WTC11 (cell line): ENCODE measurements around the gene MED27. TPM values are rescaled to one million over a fixed set of nuclear protein-coding genes. Genes with fewer than 3 reads are reported as not detected.

Experiments
- ATAC-seq: fragments of 200-7000 bp; cut with Tn5 transposase; 2 replicates; pipeline ENCODE4 v1.10.0; 2021; ENCODE audit warnings: mild to moderate bottlenecking, moderate library complexity
- CTCF ChIA-PET: fragments of 300-600 bp; sonication (Branson Sonifier 250); formaldehyde crosslinking; loops from one replicate; lab custom pipeline; 2021; ENCODE audit warnings: antibody characterized with exemption; lab: Charles Lee
- POLR2A ChIA-PET: fragments of 350-600 bp; sonication (Branson Sonifier 250); formaldehyde crosslinking; loops from one replicate; lab custom pipeline; 2021; ENCODE audit warnings: antibody characterized with exemption; lab: Charles Lee
- DNase-seq: peaks from one replicate; pipeline ENCODE4 v3.0.0; 2021; ENCODE audit warnings: low spot score
- H3K27ac Mint-ChIP-seq: 2 replicates; pipeline ENCODE4 v1.8.0; 2021; ENCODE audit warnings: mixed read lengths
- H3K27me3 Mint-ChIP-seq: 2 replicates; pipeline ENCODE4 v1.8.0; 2021; ENCODE audit warnings: low read depth, mild to moderate bottlenecking, moderate library complexity, mixed read lengths
- H3K36me3 Mint-ChIP-seq: 2 replicates; pipeline ENCODE4 v1.8.0; 2021; ENCODE audit warnings: mixed read lengths
- H3K4me1 Mint-ChIP-seq: 2 replicates; pipeline ENCODE4 v1.8.0; 2022; ENCODE audit warnings: mixed read lengths
- H3K4me3 Mint-ChIP-seq: 2 replicates; pipeline ENCODE4 v1.8.0; 2021; ENCODE audit warnings: mild to moderate bottlenecking, moderate library complexity, mixed read lengths
- H3K9me3 Mint-ChIP-seq: 2 replicates; pipeline ENCODE4 v1.8.0; 2021; ENCODE audit warnings: mixed read lengths
- ATF2 ChIP-seq: sonication (generic); formaldehyde crosslinking; IDR thresholded peaks from 2 replicates; pipeline ENCODE4 v1.8.1; 2022; ENCODE audit warnings: low read depth, missing genetic modification reagents, borderline replicate concordance
- CBFB ChIP-seq: sonication (generic); formaldehyde crosslinking; IDR thresholded peaks from 2 replicates; pipeline ENCODE4 v1.8.1; 2022; ENCODE audit warnings: mild to moderate bottlenecking, low read depth, missing genetic modification reagents
- ETV6 ChIP-seq: sonication (generic); formaldehyde crosslinking; IDR thresholded peaks from 2 replicates; pipeline ENCODE4 v1.8.1; 2022; ENCODE audit warnings: mild to moderate bottlenecking, missing genetic modification reagents
- FOXK1 ChIP-seq: sonication (generic); formaldehyde crosslinking; IDR thresholded peaks from 2 replicates; pipeline ENCODE4 v1.8.0; 2022; ENCODE audit warnings: mild to moderate bottlenecking, moderate library complexity, missing genetic modification reagents
- JAZF1 ChIP-seq: fragments of 250-450 bp; sonication (Bioruptor Pico); IDR thresholded peaks from 2 replicates; pipeline ENCODE4 v1.9.0; 2021; ENCODE audit warnings: moderate library complexity, mild to moderate bottlenecking, inconsistent platforms
- JUN ChIP-seq: sonication (generic); formaldehyde crosslinking; IDR thresholded peaks from 2 replicates; pipeline ENCODE4 v1.8.0; 2023; ENCODE audit warnings: mild to moderate bottlenecking, missing genetic modification reagents
- MXD4 ChIP-seq: fragments of 250-450 bp; sonication (Bioruptor Pico); IDR thresholded peaks from 2 replicates; pipeline ENCODE4 v1.8.0; 2021; ENCODE audit warnings: mild to moderate bottlenecking, moderate library complexity, borderline replicate concordance
- NFYB ChIP-seq: sonication (generic); formaldehyde crosslinking; conservative IDR thresholded peaks from 2 replicates; pipeline ENCODE4 v1.8.0; 2022; ENCODE audit warnings: low read depth, missing genetic modification reagents
- PREB ChIP-seq: sonication (generic); formaldehyde crosslinking; IDR thresholded peaks from 2 replicates; pipeline ENCODE4 v1.8.1; 2022; ENCODE audit warnings: mild to moderate bottlenecking, missing genetic modification reagents, moderate library complexity, borderline replicate concordance
- PRRX2 ChIP-seq: fragments of 250-450 bp; sonication (Bioruptor Pico); IDR thresholded peaks from 2 replicates; pipeline ENCODE4 v1.8.0; 2021; ENCODE audit warnings: mild to moderate bottlenecking
- USF1 ChIP-seq: sonication (generic); formaldehyde crosslinking; IDR thresholded peaks from 2 replicates; pipeline ENCODE4 v1.8.0; 2022; ENCODE audit warnings: mild to moderate bottlenecking, missing genetic modification reagents
- ZBTB21 ChIP-seq: sonication (generic); formaldehyde crosslinking; IDR thresholded peaks from 2 replicates; pipeline ENCODE4 v1.8.1; 2023; ENCODE audit warnings: mild to moderate bottlenecking, missing genetic modification reagents, borderline replicate concordance
- ZNF317 ChIP-seq: sonication (generic); formaldehyde crosslinking; IDR thresholded peaks from 2 replicates; pipeline ENCODE4 v1.8.1; 2023; ENCODE audit warnings: low read depth, mild to moderate bottlenecking, moderate library complexity, missing genetic modification reagents, borderline replicate concordance
- ZNF396 ChIP-seq: fragments of 250-450 bp; sonication (Bioruptor Pico); IDR thresholded peaks from 2 replicates; pipeline ENCODE4 v1.8.0; 2021; ENCODE audit warnings: mild to moderate bottlenecking, moderate library complexity, borderline replicate concordance
- total RNA-seq: library from RNA; stranded (reverse); gene quantifications from 3 replicates; pipeline ENCODE4 v1.2.3, GENCODE V29; 2021
- TF ChIP-seq, protein P1 (sequence below): sonication (generic); formaldehyde crosslinking; IDR thresholded peaks from 2 replicates; pipeline ENCODE4 v1.8.0; 2022; ENCODE audit warnings: mild to moderate bottlenecking, missing genetic modification reagents
- TF ChIP-seq, protein P2 (sequence below): sonication (generic); formaldehyde crosslinking; IDR thresholded peaks from 2 replicates; pipeline ENCODE4 v1.8.1; 2023; ENCODE audit warnings: mild to moderate bottlenecking, missing genetic modification reagents, moderate library complexity
- TF ChIP-seq, protein P3 (sequence below): sonication (generic); formaldehyde crosslinking; IDR thresholded peaks from 2 replicates; pipeline ENCODE4 v1.8.0; 2023; ENCODE audit warnings: missing genetic modification reagents
- TF ChIP-seq, protein P4 (sequence below): fragments of 200-600 bp; IDR thresholded peaks from 2 replicates; pipeline ENCODE4 v1.8.0; 2022; ENCODE audit warnings: antibody characterized with exemption

MED27 gene
- total RNA-seq, 1 experiment from 2014 or later = 27.9 TPM

- TF ChIP-seq PRRX2 (CRISPR knock-in tag) (no peak), ZBTB21 (CRISPR knock-in tag) (no peak), JAZF1 (CRISPR knock-in tag) (no peak), CBFB (CRISPR knock-in tag) (no peak), USF1 (CRISPR knock-in tag) (no peak), MXD4 (no peak), ZNF317 (no peak), JUN (CRISPR knock-in tag) (no peak), ETV6 (CRISPR knock-in tag) (no peak), ZNF396 (CRISPR knock-in tag) (no peak), ATF2 (CRISPR knock-in tag) (no peak), NFYB (no peak), PREB (CRISPR knock-in tag) (no peak), FOXK1 (CRISPR knock-in tag) (no peak)
- TF ChIP-seq, protein P1, sequence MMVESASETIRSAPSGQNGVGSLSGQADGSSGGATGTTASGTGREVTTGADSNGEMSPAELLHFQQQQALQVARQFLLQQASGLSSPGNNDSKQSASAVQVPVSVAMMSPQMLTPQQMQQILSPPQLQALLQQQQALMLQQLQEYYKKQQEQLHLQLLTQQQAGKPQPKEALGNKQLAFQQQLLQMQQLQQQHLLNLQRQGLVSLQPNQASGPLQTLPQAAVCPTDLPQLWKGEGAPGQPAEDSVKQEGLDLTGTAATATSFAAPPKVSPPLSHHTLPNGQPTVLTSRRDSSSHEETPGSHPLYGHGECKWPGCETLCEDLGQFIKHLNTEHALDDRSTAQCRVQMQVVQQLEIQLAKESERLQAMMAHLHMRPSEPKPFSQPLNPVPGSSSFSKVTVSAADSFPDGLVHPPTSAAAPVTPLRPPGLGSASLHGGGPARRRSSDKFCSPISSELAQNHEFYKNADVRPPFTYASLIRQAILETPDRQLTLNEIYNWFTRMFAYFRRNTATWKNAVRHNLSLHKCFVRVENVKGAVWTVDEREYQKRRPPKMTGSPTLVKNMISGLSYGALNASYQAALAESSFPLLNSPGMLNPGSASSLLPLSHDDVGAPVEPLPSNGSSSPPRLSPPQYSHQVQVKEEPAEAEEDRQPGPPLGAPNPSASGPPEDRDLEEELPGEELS (CRISPR knock-in tag) = no peak
- TF ChIP-seq, protein P2, sequence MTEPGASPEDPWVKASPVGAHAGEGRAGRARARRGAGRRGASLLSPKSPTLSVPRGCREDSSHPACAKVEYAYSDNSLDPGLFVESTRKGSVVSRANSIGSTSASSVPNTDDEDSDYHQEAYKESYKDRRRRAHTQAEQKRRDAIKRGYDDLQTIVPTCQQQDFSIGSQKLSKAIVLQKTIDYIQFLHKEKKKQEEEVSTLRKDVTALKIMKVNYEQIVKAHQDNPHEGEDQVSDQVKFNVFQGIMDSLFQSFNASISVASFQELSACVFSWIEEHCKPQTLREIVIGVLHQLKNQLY (CRISPR knock-in tag) = no peak
- TF ChIP-seq, protein P3, sequence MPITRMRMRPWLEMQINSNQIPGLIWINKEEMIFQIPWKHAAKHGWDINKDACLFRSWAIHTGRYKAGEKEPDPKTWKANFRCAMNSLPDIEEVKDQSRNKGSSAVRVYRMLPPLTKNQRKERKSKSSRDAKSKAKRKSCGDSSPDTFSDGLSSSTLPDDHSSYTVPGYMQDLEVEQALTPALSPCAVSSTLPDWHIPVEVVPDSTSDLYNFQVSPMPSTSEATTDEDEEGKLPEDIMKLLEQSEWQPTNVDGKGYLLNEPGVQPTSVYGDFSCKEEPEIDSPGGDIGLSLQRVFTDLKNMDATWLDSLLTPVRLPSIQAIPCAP (CRISPR knock-in tag) = no peak
- TF ChIP-seq, protein P4, sequence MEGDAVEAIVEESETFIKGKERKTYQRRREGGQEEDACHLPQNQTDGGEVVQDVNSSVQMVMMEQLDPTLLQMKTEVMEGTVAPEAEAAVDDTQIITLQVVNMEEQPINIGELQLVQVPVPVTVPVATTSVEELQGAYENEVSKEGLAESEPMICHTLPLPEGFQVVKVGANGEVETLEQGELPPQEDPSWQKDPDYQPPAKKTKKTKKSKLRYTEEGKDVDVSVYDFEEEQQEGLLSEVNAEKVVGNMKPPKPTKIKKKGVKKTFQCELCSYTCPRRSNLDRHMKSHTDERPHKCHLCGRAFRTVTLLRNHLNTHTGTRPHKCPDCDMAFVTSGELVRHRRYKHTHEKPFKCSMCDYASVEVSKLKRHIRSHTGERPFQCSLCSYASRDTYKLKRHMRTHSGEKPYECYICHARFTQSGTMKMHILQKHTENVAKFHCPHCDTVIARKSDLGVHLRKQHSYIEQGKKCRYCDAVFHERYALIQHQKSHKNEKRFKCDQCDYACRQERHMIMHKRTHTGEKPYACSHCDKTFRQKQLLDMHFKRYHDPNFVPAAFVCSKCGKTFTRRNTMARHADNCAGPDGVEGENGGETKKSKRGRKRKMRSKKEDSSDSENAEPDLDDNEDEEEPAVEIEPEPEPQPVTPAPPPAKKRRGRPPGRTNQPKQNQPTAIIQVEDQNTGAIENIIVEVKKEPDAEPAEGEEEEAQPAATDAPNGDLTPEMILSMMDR = no peak
- Mint-ChIP-seq H3K27ac (no peak overlapping the region), H3K36me3 (peaks cover 3% of the 10 kb centered on the region; the same call in 1 of the 2 replicates), H3K4me3 (no peak overlapping the region), H3K9me3 (no peaks in the 10 kb centered on the region), H3K4me1 (peaks cover 51% of the 10 kb centered on the region), H3K27me3 (no peaks in the 10 kb centered on the region)
- DNase-seq = no peak
- CTCF ChIA-PET = no interaction called here
- no peak for ATAC-seq
- POLR2A ChIA-PET = no interaction called here
Measured at GRCh38 chr9:132008855-132009812, 70.5 kb downstream of the MED27 start.
